HT-29 (cell line): Measurements from ENCODE around the gene MTG1. TPM values are rescaled to one million over a fixed set of nuclear protein-coding genes. Genes with fewer than 3 reads are reported as not detected.
"Not testable (repeated sequence)": the region's sequence is repeated elsewhere in the genome, so short reads cannot be mapped to it uniquely, and the experiment has no call there.

Experiments
- DNase-seq: peaks from one replicate; pipeline ENCODE4 v3.0.0-alpha.2; 2015; ENCODE audit warnings: low spot score
- total RNA-seq: library from RNA; depleted of rRNA; stranded (reverse); fragments of >200 nt; shearing (Covaris generic); gene quantifications from 2 replicates; pipeline ENCODE4 v1.2.3, GENCODE V29; 2014

Gene MTG1
- total RNA-seq, 1 experiment from 2014 or later: 56.9 TPM

GRCh38 chr10:133422807-133423771, 29.1 kb downstream of the MTG1 start:
- DNase-seq: no peak

GRCh38 chr10:133424102-133424501, 30.1 kb downstream of the MTG1 start:
- DNase-seq: not testable (repeated sequence)

GRCh38 chr10:133424601-133425000, 30.6 kb downstream of the MTG1 start, which contains the start of gene SPRN:
SPRN (minus strand) TSS chr10:133424625; CDS start chr10:133423681, 944 bp downstream.
- DNase-seq: not testable (repeated sequence)

- DNase-seq: not testable (repeated sequence)
These were observed 35.6 kb downstream of the MTG1 start for GRCh38 chr10:133429571-133429970.

DNA sequence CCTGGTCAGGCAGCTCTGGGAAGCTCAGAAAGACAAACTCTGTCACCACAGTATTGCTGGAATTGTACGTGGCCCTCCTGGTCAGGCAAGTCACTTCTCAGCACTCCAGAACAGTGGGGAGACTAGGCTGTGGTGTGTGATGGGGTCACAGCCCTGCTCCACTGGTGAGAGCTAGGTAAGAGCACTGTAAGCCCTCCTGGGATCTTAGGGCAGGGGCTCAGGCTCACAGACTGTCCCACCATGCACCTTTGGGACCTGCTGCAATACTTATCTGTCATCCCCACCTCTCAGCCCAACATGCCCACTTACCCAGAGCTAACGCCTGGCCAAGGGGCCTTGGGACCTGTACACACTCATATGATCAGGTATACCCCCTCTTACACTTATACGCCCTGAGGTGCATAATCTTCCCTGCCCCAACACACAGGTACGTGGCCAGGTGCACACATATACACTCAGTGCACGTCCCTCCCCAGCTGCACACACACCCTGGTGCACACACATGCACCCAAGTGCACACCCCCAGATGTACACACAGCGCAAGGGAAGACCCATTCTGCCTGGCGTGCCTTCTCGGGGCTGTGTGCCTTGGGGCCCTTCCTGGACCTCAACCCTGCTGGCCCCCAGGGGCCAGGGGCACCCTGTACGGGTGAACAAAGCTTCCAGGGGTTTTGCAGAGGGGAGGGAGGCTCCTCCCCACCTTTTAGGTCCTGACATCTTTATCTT, 38.1 kb downstream of the MTG1 start:
- DNase-seq: not testable (repeated sequence)

DNA sequence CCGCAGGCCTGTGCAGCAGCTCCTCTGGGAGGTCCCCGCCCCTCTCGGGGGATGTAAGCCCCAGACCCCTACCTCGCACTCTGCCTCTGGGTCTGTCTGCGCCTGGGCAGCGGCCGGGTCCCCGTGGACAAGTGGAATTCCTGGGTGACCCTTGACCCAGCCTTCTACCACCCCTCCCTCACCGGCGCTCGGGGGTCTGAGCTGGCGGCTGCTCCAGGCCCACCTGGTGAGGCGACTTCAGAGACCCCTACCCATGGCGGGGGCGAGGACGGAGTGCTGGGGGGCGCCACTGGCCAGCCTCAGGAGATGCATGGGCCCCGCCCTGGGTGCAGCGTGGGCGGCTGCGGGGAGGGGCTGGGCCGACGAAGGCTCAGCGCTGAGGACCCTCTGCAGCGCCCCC, 38.8 kb downstream of the MTG1 start:
- not testable (repeated sequence) for DNase-seq

DNA sequence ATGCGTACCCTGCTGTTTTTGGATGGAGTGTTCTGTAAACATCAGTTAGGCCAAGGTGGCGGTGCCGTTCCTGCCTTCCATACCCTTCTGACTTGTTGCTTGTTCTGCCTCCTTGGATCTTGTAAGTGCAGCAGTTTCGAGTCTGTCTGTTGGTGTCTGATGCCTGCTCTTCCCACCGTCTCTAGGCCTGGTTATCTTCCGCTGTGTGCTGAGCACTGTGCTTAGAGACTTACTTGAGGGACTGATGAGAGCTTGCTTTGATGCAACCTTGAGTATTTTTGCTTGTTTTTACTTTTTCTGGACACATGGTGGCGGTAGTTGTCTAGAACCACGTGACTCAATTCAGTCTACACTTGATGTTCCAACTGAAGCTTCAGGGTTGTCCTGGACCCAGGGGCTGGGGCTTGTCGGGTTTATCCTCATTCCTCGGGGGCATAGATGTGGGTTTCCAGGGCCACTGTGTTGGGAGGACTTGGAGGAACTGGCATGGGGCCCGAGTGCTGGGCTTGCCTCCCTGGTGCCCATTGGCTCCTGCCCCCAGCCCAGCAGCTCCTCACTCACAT, 44.8 kb downstream of the MTG1 start:
- peak; percentile 19 for DNase-seq

- no peak for DNase-seq
These were observed 45.8 kb downstream of the MTG1 start for GRCh38 chr10:133439517-133440461.

GRCh38 chr10:133440633-133441285, 46.8 kb downstream of the MTG1 start:
- no peak for DNase-seq

GRCh38 chr10:133441356-133441755, 47.4 kb downstream of the MTG1 start:
- DNase-seq: not testable (repeated sequence)

- DNase-seq: no peak
These were observed 47.8 kb downstream of the MTG1 start for GRCh38 chr10:133441780-133442179.

- DNase-seq: no peak
These were observed 48.4 kb downstream of the MTG1 start for GRCh38 chr10:133442191-133442966.

- no peak for DNase-seq
These were observed 49.3 kb downstream of the MTG1 start for GRCh38 chr10:133442967-133443924.

- no peak for DNase-seq
These were observed 50.6 kb downstream of the MTG1 start for GRCh38 chr10:133444342-133445267.

DNA sequence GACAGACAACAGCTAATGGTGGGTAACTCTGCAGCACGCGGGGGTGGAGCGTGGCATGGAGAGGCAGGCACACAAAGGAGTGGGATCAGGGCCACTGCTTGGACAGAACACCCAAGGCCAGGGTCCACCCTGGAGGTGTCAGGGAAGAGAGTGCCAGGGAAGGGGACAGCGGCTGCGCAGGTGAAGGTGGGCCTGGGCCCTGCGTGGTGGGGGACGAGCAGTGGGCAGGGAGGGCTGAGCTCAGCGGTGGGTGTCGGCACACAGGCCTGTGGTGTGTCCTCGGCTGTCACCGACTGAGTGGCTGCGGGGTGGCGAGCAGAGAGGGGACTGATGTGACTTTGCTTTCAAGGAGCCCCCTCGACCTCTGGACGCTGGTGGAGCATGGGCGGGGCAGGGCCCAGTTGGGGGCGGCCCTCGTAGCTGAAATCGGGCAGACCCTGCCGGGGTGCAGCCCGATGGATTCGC, 51.3 kb downstream of the MTG1 start:
- no peak for DNase-seq

DNA sequence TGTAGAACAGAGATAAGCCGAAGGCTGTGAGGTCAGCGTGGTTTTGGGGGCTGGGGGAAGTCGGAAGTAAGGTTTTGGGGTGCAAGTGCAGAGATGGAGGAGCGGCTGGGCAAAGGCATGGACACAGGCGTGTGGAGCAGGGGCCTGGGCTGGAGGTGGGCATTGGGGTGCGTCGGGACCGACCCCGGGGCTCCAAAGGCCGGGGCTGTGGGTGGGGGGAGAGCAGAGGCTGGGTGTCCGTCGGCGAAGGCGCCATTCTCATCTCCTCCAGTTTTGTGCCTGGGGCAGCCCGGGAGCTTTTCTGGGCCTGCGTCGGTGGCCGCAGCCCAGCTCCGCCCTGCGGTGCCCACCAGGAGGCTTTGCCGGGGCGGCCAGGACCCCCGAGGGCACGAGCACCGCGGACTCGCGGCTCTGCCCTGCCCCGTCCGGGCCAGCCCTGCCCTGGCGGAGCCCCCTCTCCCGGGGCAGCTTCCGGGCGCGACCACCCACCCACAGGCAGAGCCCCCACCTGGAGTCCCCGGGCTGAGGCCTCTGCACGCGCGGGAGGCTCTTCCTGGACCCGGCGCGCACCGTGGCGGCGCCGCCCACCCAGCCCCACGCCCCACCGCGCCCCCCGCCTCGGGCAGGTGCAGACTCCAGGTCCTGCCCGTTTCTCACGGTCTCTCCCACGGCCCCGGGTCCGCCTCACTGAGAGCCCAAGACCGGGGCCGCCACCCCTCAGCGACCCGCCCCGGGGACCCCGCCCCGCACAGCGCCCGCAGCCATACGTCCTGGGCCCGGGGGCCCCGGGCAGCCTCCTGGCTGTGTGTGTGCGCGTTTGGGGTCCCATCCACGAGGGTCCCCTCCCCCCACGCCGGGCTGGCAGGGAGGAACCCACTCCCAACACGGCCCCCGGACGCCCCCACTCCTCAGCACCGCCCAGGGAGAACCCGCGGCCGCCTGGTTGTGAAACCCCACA, 52.1 kb downstream of the MTG1 start:
- no peak for DNase-seq
